ENCODE results near the gene CHRND.

The CHRND gene

DNA sequence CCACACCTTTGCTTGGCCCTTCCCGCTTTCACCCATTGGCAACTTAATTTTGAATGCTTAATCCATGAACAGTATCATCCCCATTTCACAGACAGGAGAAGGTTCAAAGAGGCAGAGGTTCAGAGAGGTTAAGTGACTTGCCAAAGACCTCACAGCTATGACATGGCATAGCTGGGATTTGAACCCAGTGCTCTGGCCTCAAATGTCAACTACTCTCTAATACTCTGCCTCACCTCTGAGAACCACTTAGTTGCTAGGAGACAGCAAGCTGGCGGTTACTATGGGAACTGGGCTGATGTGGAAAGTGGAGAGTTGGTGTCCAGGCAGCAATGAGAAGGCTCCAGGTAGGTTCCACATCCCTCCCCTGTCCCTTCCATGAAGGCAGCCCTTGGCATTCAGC, 21.5 kb upstream of the CHRND start:
- peak; percentile 21 for DNase-seq

DNA sequence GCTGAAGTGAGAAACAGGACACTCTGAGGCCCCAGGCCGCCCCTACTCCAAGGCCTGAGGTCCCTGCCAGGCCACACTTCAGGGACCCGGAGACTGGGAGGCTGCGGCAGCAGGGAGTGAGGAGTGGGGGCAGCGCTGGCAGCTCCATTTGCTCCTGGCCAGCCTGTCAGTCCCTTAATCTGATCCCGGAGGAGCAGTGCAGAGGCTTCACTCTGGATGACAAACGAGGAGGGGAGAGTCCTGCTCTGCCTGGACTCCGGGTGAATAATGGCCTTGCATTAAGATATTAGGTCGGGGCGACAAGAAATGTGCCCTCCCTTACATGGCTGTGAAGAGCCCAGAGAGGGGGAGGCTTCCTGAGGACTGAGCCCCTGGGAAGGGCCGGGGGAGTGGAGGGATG, 20.1 kb upstream of the CHRND start:
- DNase-seq = no peak

DNA sequence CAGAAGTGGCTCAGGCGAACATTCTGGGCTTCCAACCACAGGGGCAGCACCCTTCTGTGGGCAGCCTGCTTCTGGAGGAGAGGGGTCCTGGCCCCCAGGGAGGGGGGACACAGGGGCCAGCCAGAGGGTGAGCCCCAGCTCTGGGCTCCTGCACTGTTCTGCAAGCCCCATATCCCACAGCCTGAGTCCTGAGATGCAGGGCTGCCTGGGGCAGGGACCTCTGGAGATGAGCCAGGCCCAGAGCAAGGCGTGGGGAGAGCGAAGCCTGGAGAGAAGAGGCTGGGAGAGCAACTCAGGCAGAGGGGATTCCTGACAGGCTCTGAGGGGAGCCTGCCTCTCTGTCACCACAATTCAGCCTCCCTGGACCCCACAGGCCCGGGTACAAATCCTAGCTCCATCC, 19.3 kb upstream of the CHRND start:
- no peak for DNase-seq

DNA sequence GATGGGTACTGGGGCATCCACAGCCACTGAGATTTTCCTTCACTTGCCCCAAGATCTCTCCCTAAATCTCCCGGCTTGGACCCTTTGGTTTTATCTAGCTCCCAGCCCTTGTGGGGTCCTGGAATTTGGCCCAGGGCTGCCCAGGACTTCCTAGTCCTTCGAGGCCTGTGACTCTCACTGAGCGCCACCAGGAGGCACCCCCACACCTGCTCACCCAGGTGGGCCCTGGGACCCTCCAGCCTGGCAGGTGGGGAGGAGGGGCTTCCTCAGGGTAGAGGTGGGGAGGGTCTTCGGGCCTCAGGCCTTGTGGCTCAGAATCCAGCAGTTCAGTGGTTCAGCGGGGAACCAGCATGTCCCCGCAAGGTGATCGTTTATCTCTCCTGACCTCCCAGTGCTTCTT, 17.7 kb upstream of the CHRND start:
- DNase-seq = no peak

GRCh38 chr2:232511336-232511890, 14.5 kb upstream of the CHRND start:
- DNase-seq = no peak

- DNase-seq = no peak
Observed at GRCh38 chr2:232512602-232513001, 13.4 kb upstream of the CHRND start.

DNA sequence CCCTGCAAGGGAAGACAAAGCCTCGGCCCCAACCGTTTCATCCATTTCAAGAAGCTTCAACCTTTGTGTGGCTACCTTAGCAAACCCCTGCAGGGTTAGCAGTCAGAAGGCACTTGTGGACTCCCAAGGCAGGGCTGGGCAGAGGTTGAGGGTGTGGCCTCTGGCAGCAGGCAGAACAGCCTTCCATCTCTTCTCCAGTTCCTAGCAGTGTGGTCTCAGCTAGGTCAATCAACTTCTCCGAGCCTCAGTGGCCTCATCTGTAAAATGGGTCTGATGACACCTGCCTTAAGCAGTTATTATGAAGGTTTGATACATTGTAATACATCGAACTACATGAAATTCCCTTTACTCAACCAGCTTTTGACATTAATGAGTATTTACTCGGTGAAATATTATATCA, 12.6 kb upstream of the CHRND start:
- DNase-seq = no peak

- no peak for DNase-seq
Observed at GRCh38 chr2:232515639-232516038, 10.3 kb upstream of the CHRND start.

DNA sequence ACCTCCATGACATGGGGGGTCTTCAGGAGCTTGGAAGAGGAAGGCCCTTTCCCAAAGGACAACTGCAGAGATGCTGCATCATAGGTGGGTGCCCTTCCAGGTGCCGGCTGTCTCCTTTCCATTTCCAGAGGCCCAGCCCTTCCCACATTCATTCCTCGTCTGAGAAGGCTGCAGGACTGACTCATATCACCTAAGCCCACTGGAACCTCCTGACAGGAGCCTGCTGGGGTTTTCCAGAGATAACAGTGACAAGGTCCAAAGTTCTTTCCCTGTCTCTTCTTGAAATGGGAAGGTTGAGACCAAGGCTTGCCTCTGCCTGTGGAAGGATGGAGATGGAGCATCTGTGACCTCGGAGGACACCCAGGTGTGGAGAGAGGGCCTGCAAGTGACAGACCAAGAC, 9.4 kb upstream of the CHRND start:
- no peak for DNase-seq

DNA sequence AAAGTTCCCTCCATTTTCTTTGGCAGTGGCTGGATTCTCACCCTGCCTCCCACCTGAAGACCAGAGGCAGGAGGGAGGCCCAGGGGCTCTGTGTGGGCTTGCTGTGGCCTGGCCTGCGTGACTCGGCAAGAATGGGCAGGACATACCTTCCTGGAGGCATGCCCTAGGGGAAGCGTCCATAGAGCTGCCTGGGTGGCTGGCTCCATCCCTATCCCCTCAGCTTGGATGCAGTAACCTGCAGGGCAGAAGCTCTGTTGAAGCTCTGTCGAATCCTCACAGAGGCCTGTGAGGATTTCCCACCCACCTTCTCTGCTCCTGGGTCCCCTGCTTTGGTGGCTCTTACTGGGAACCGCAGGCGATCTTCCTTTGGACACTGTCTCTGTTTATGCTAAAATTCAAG, 7.1 kb upstream of the CHRND start:
- no peak for DNase-seq

DNA sequence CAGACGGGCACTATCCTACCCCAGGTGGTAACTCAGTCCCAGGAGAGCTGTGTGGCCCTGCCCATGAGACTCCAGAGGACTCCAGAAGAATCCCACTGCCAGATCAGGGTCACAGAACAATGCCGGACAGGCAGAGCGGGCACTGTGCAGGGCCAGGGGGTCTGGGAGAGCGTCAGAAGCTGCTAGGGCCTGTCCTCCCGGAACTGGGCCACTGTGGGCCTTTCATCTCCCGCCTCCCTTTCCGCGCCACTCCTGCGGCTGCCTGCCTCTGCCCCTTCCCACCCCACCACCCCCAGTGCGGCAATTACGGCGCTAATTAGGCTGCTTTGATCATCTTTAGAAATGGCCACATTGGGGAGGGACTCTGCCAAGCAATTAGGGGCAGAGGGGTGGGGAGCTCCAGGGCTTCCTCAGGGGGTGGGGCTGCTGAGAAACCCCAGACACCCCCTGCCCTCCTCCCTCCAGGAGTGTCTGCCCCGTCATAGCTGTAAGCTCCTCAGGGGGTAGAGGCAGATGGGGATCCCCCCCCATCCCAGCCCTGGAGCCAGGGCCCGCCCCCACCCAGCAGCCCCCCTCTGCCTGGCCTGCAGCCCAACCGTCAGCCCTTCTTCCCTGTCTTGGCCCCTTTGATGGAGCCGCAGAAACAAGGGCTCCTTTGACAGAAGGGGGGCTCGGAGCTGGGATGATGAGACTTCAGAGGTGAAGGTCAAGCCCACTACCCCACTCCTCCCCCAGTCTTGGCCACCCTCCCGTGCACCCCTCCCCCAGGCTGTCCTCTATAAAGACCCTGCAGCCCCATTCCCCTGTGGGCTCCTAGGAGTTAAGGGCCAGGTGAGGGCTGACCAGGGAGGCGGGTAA, 6.2 kb upstream of the CHRND start, which contains the start of gene PRSS56:
Gene PRSS56, plus strand, starts transcription at position 808 of the 858 bp plus-strand sequence. CDS start 211 bp downstream, outside the sequence.
- DNase-seq = no peak

DNA sequence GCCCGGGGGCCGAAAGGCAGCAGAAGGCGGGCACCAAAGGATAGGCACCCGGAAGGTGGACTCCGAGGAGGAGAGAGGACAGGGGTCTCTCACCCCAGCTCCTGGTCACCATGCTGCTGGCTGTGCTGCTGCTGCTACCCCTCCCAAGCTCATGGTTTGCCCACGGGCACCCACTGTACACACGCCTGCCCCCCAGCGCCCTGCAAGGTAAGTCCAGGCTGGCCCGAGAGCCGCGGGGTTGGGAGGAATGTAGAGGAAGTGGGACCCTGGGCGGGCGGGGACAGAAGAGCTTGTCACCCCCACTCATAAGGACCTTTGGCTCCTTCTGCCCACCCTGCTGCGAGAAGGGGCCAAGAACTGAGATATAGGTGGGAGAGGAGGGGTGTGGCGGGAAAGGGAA, 5.5 kb upstream of the CHRND start:
- no peak for DNase-seq

DNA sequence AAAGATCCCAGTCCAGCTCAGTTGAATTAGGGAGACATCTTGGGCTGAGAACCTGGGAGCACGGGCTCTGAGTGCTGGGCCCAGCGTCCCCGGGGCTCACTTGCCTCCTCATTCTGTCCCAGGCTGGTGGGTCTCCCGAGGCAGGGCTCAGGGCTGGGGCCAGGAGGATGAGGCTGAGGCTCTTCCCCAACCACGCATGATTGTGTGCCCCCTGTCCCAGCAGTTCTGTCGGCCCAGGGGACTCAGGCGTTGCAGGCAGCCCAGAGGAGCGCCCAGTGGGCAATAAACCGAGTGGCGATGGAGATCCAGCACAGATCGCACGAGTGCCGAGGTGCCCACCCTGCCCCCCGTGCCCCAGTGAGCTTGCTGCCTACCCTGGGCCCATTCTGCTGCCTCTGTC, 4.9 kb upstream of the CHRND start:
- DNase-seq = no peak

DNA sequence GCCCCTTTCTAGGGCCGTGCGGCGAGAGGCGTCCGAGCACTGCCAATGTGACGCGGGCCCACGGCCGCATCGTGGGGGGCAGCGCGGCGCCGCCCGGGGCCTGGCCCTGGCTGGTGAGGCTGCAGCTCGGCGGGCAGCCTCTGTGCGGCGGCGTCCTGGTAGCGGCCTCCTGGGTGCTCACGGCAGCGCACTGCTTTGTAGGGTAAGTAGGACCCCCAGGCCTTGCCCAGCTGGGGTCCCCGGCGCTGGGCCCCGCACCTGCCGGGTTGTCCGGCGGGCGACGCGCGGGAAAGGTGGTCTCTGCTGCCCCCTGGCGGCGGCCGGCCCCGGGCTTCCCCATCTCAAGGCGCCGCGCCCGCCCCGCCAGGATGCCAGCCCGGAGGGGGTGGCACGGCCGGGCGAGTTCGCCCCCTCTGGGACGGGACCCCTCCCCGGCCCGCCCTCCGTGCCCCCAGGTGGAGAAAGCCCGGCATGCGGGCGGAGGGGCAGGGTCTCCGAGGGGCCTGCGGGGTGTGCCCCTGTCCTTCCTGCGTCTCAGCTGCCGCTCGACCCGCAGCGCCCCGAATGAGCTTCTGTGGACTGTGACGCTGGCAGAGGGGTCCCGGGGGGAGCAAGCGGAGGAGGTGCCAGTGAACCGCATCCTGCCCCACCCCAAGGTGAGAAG, 3.9 kb upstream of the CHRND start:
- peak; percentile 43 for DNase-seq

- no peak for DNase-seq
Observed at GRCh38 chr2:232522623-232523401, 3.1 kb upstream of the CHRND start.

DNA sequence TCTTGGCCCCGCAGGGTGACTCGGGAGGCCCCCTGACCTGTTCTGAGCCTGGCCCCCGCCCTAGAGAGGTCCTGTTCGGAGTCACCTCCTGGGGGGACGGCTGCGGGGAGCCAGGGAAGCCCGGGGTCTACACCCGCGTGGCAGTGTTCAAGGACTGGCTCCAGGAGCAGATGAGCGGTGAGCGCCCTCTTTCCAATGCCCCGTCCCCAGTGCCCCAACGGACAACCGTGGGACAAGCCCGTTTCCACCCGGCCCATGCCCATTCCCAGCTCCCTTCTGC, 2.6 kb upstream of the CHRND start:
- no peak for DNase-seq

GRCh38 chr2:232523682-232524597, 2.0 kb upstream of the CHRND start:
- DNase-seq = peak; percentile 36

DNA sequence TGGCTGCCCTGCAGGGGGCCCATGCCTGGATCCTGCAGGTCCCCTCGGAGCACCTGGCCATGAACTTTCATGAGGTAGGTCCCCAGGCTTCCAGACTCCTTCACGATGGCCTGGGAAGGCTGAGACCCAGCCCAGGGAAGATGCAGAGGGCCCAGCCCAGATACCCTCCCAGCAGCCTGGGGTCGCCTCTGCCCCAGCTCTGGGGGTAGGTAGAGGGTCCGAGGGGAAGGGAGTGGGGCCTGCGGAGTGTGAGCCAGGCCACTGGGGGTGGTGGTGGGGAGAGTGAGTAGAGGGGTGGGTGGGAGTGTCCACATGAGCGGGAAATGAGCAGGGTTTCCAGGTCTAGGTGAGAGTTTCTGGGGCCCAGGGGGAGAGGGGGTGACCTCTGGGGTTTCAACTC, 1.2 kb upstream of the CHRND start:
- no peak for DNase-seq

DNA sequence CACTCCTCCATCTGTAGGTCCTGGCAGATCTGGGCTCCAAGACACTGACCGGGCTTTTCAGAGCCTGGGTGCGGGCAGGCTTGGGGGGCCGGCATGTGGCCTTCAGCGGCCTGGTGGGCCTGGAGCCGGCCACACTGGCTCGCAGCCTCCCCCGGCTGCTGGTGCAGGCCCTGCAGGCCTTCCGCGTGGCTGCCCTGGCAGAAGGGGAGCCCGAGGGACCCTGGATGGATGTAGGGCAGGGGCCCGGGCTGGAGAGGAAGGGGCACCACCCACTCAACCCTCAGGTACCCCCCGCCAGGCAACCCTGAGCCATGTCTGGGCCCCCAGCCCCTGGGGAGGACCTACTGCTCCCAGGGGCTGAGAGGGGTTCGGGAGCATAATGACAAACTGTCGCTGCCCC, 761 bp upstream of the CHRND start:
- no peak for DNase-seq

- no peak for DNase-seq
Observed at GRCh38 chr2:232526372-232526941, 497 bp downstream of the CHRND start.

DNA sequence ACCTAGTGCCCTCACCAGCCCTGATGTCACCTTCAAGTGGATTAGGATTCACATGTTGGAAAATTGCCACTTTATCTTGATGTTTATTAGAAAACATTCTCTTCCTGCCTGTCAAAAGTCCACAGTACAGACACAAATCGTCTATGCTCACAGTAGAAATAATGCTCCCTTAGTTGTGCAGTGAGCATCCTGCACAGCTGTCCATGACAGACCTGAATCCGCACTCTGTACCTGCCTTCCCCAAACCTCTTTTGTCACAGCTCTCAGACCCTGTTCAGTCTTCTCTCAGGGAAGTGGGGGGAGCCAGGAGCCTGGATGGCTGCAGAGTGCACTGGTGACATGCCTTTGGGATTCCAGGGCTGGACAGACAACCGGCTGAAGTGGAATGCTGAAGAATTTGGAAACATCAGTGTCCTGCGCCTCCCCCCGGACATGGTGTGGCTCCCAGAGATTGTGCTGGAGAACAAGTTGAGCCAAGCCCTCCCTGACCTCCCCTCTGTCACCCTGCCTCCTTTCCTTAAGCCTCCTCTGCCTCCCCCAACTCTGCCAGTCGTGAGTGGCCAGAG, 2.0 kb downstream of the CHRND start:
- no peak for DNase-seq
